OCI-LY7 (cell line): Measurements from ENCODE around the gene ALDH1L2.

Source experiments
- EZH2phosphoT487 ChIP-seq: fragments of 200-600 bp; sonication (generic); IDR thresholded peaks from 2 replicates; pipeline ENCODE4 v1.6.1; 2018; ENCODE audit warnings: low read depth, borderline replicate concordance, mild to moderate bottlenecking, mixed run types, antibody characterized with exemption, low read length, moderate library complexity, mixed read lengths
- TF ChIP-seq, protein P1 (sequence below): fragments of 200-600 bp; sonication (generic); conservative IDR thresholded peaks from 2 replicates; pipeline ENCODE4 v1.5.1; 2014; ENCODE audit warnings: mild to moderate bottlenecking, antibody characterized with exemption, low read length, moderate library complexity, mixed read lengths

DNA sequence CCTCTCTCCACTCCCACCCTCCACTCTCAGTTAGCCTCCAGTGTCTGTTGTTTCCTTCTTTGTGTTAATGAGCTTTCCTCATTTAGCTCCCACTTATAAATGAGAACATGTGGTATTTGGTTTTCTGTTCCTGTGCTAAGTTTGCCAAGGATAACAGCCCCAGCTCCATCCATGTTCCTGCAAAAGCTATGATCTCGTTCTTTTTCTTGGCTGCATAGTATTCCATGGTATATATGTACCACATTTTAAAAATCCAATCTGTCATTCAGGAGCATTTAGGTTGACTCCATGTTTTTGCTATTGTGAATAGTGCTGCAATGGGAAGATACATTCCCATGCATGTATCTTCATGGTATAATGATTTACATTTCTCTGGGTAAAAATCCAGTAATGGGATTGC, 20.5 kb upstream of the ALDH1L2 start:
- TF ChIP-seq EZH2phosphoT487: no peak
- TF ChIP-seq, protein P1, sequence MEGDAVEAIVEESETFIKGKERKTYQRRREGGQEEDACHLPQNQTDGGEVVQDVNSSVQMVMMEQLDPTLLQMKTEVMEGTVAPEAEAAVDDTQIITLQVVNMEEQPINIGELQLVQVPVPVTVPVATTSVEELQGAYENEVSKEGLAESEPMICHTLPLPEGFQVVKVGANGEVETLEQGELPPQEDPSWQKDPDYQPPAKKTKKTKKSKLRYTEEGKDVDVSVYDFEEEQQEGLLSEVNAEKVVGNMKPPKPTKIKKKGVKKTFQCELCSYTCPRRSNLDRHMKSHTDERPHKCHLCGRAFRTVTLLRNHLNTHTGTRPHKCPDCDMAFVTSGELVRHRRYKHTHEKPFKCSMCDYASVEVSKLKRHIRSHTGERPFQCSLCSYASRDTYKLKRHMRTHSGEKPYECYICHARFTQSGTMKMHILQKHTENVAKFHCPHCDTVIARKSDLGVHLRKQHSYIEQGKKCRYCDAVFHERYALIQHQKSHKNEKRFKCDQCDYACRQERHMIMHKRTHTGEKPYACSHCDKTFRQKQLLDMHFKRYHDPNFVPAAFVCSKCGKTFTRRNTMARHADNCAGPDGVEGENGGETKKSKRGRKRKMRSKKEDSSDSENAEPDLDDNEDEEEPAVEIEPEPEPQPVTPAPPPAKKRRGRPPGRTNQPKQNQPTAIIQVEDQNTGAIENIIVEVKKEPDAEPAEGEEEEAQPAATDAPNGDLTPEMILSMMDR: no peak
